Endodermal cell (in vitro differentiated cells): ENCODE measurements around the gene SPINK5. TPM values are rescaled to one million over a fixed set of nuclear protein-coding genes. Genes with fewer than 3 reads are reported as not detected.

ENCODE experiments used
- DNase-seq: peaks from one replicate; pipeline ENCODE4 v3.0.0-alpha.2; 2017
- H3K27ac ChIP-seq: 2 replicates; pipeline ENCODE4 v1.5.1; 2013; ENCODE audit warnings: mild to moderate bottlenecking, low read depth, low read length, moderate library complexity
- H3K27me3 ChIP-seq: 2 replicates; pipeline ENCODE4 v1.6.1; 2013; ENCODE audit warnings: mild to moderate bottlenecking, low read length, moderate library complexity; ENCODE audit not compliant: insufficient read depth, control insufficient read depth, poor library complexity, severe bottlenecking
- H3K36me3 ChIP-seq: 2 replicates; pipeline ENCODE4 v1.7.0; 2013; ENCODE audit warnings: mild to moderate bottlenecking, low read length, moderate library complexity; ENCODE audit not compliant: control insufficient read depth, insufficient read depth
- H3K4me1 ChIP-seq: one replicate; pipeline ENCODE4 v1.7.0; 2013; ENCODE audit warnings: low read length; ENCODE audit not compliant: control insufficient read depth, insufficient read depth
- H3K4me3 ChIP-seq: 2 replicates; pipeline ENCODE4 v1.5.1; 2013; ENCODE audit warnings: mild to moderate bottlenecking, low read length, moderate library complexity
- H3K9ac ChIP-seq: 2 replicates; pipeline ENCODE4 v1.6.1; 2013; ENCODE audit warnings: mild to moderate bottlenecking, low read length, moderate library complexity; ENCODE audit not compliant: poor library complexity, severe bottlenecking; ENCODE audit errors: extremely low read depth
- H3K9me3 ChIP-seq: 2 replicates; pipeline ENCODE4 v1.6.1; 2013; ENCODE audit warnings: mild to moderate bottlenecking, low read length, moderate library complexity; ENCODE audit not compliant: control insufficient read depth
- H3K27ac Mint-ChIP-seq: 2 replicates; pipeline ENCODE4 v1.8.0; 2020; ENCODE audit warnings: mixed read lengths
- H3K27me3 Mint-ChIP-seq: 2 replicates; pipeline ENCODE4 v1.8.0; 2021; ENCODE audit warnings: mild to moderate bottlenecking, mixed read lengths; ENCODE audit not compliant: insufficient read depth
- H3K36me3 Mint-ChIP-seq: 2 replicates; pipeline ENCODE4 v1.8.0; 2020; ENCODE audit warnings: low read depth, mixed read lengths
- H3K4me1 Mint-ChIP-seq: 2 replicates; pipeline ENCODE4 v1.8.0; 2020; ENCODE audit warnings: mixed read lengths
- H3K4me3 Mint-ChIP-seq: 2 replicates; pipeline ENCODE4 v1.8.0; 2020; ENCODE audit warnings: mild to moderate bottlenecking, moderate library complexity, mixed read lengths
- H3K9me3 Mint-ChIP-seq: 2 replicates; pipeline ENCODE4 v1.8.0; 2020; ENCODE audit warnings: mild to moderate bottlenecking, mixed read lengths
- CTCF ChIP-seq: fragments of 200-600 bp; sonication (generic); conservative IDR thresholded peaks from 2 replicates; pipeline ENCODE4 v1.5.0; 2021; ENCODE audit warnings: antibody characterized with exemption, mild to moderate bottlenecking
- WGBS, 2 experiments: methylation state at CpG; one replicate each; pipeline versions ENCODE4 v1.1.5 to v1.1.7; 2013; ENCODE audit warnings: missing lambda C conversion rate in 2 of 2, mixed read lengths in 1 of 2; ENCODE audit not compliant: insufficient coverage in 1 of 2, insufficient read length in 1 of 2; 5-methylcytosine and 5-hydroxymethylcytosine counted together
- total RNA-seq, 2 donors: library from RNA; stranded (reverse); fragmentation: NEBNext Ultra II Directional in 1 of 2; extraction: Animal tissue kit (Norgen Biotek cat#: 25700) in 1 of 2; gene quantifications; 2 replicates in 1 of 2; 3 replicates in 1 of 2; pipeline ENCODE4 v1.2.1, GENCODE V29; 2021

Gene SPINK5
- total RNA-seq, 2 donors from 2014 or later, result 2.6 to 12.4 TPM

DNA sequence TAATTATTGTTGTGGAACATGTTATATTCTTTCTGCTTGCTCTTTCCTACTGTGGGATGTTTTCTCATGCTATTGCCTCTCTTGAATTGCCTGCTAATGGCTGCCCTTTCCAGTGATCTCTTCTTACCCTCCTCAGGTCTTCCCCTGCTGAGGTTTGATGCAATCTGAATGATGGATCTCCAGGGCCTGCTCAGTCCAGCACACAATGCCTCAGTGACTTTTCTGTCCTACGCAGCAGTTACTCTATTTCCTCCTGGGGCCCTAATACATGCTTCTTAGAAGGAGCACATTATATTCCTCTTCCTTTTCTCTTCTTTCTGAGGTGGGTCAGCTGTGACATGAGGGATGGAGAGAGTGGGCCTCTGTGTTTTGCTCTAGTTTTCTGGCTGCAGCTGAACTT lies 104.5 kb downstream of the SPINK5 start, which contains the start of gene SPINK14:
Gene SPINK14, plus strand, starts transcription at position 301 of the 400 bp plus-strand sequence. CDS start 1,187 bp downstream, outside the sequence.
- H3K4me3 Mint-ChIP-seq, result no peak within 1 kb of the TSS
- peaks cover 3% of the 10 kb centered on the region for H3K27me3 Mint-ChIP-seq
- Histone ChIP-seq H3K27me3 (no peaks in the 10 kb centered on the region), H3K36me3 (no peaks in the 10 kb centered on the region), H3K9ac (no peak within 1 kb of the TSS), H3K9me3 (peaks cover 25% of the 10 kb centered on the region), H3K4me3 (no peak within 1 kb of the TSS), H3K4me1 (no peaks in the 10 kb centered on the region), H3K27ac (no peak within 1 kb of the TSS)
- 90% methylated on average over 1 of the region's 1 CpG; no CpG with 5 or more reads in 1 of the 2 experiments for WGBS, 2 experiments
- no peaks in the 10 kb centered on the region for H3K36me3 Mint-ChIP-seq
- TF ChIP-seq CTCF, result no peak
- peaks cover 9% of the 10 kb centered on the region for H3K9me3 Mint-ChIP-seq
- no peak for DNase-seq
- H3K4me1 Mint-ChIP-seq, result peaks cover 7% of the 10 kb centered on the region
- H3K27ac Mint-ChIP-seq, result no peak within 1 kb of the TSS

DNA sequence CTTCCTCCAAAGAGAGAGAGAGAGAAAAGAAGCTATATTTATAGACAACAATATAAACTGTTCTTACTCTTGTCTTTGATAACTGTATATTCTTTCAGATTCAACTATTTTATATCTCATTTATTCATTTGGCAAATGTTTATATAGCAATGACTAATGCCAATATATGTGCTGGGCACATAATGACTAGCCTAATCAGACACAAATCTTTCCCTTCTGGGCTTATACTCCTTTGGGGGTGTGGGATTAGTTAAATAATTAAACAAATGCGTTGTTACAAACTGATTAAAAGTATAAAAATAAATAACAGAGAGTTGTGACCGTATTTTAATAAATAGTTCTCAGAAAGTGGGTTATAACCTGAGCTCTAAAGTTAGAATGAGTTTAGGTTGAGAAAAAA lies 108.6 kb downstream of the SPINK5 start:
- no peak overlapping the region for H3K4me3 Mint-ChIP-seq
- Histone ChIP-seq H3K27ac (no peak overlapping the region), H3K9ac (no peak overlapping the region), H3K4me1 (peaks cover 3% of the 10 kb centered on the region), H3K9me3 (no peaks in the 10 kb centered on the region), H3K36me3 (no peaks in the 10 kb centered on the region), H3K4me3 (no peak overlapping the region), H3K27me3 (no peaks in the 10 kb centered on the region)
- WGBS, 2 experiments, result 90 to 94% methylated on average over 1 to 2 of the region's 2 CpGs
- no peak for DNase-seq
- TF ChIP-seq CTCF, result no peak
- H3K36me3 Mint-ChIP-seq, result no peaks in the 10 kb centered on the region
- H3K27me3 Mint-ChIP-seq, result peaks cover 6% of the 10 kb centered on the region
- H3K4me1 Mint-ChIP-seq, result peaks cover 17% of the 10 kb centered on the region
- no peaks in the 10 kb centered on the region for H3K9me3 Mint-ChIP-seq
- no peak overlapping the region for H3K27ac Mint-ChIP-seq

DNA sequence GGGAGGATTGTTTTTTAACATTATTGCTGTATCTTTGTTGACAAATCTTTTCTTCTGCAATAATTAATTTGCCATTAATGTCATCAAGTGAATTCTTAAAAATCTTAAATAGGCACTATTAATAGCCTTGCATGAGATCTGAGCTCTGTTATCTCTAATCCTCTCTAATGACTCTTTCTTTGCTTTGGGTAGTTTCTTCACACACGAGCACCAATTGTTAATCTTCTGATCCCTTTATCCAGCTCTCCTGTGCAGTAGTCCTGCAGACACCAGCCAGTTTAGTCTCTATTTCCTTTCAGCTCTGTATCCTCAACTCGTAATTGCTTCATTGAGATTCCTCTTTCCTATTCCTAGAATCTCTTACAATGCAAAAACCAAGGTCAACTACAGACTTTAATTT lies 112.7 kb downstream of the SPINK5 start:
- H3K4me1 ChIP-seq, result peaks cover 3% of the 10 kb centered on the region
- no peaks in the 10 kb centered on the region for H3K27me3 ChIP-seq
- WGBS, 2 experiments, result 52 to 64% methylated on average over 2 of the region's 2 CpGs
- no peak for TF ChIP-seq CTCF
- peaks cover 18% of the 10 kb centered on the region for H3K4me1 Mint-ChIP-seq
- peaks cover 9% of the 10 kb centered on the region for H3K27me3 Mint-ChIP-seq
- no peaks in the 10 kb centered on the region for H3K9me3 Mint-ChIP-seq
- no peaks in the 10 kb centered on the region for H3K36me3 ChIP-seq
- no peak overlapping the region for H3K9ac ChIP-seq
- no peak for DNase-seq
- H3K4me3 Mint-ChIP-seq, result no peak overlapping the region
- no peak overlapping the region for H3K27ac Mint-ChIP-seq
- H3K27ac ChIP-seq, result no peak overlapping the region
- H3K36me3 Mint-ChIP-seq, result no peaks in the 10 kb centered on the region
- H3K4me3 ChIP-seq, result no peak overlapping the region
- no peaks in the 10 kb centered on the region for H3K9me3 ChIP-seq
